SU-DHL-6 (cell line): Measurements from ENCODE around the gene FRG2C.
"Not testable (repeated sequence)": the region's sequence is repeated elsewhere in the genome, so short reads cannot be mapped to it uniquely, and the experiment has no call there.

Experiments used
- H2AFZ ChIP-seq: fragments of 200-600 bp; sonication (generic); 2 replicates; pipeline ENCODE4 v1.6.1; 2014; ENCODE audit warnings: low read depth, mild to moderate bottlenecking, moderate library complexity, mixed read lengths, antibody characterized with exemption, low read length; ENCODE audit not compliant: severe bottlenecking
- H3F3A ChIP-seq: fragments of 200-600 bp; shearing (Covaris generic); 2 replicates; pipeline ENCODE4 v1.6.0; 2016; ENCODE audit warnings: antibody characterized with exemption, mild to moderate bottlenecking; ENCODE audit not compliant: insufficient read depth
- H3K27ac ChIP-seq: fragments of 200-600 bp; sonication (generic); 2 replicates; pipeline ENCODE4 v1.5.1; 2016; ENCODE audit warnings: low read depth, mild to moderate bottlenecking, low read length, moderate library complexity, mixed read lengths
- H3K27me3 ChIP-seq: fragments of 200-600 bp; sonication (generic), shearing (Covaris generic); 2 replicates; pipeline ENCODE4 v1.6.0; 2014; ENCODE audit warnings: mild to moderate bottlenecking, low read length
- H3K36me3 ChIP-seq: fragments of 200-600 bp; sonication (generic); 2 replicates; pipeline ENCODE4 v1.6.1; 2014; ENCODE audit warnings: mild to moderate bottlenecking, low read length, mixed read lengths
- H3K4me2 ChIP-seq: fragments of 300-600, 200-600 bp; shearing (Covaris generic), sonication (generic); 2 replicates; pipeline ENCODE4 v1.6.0; 2014; ENCODE audit warnings: low read length, low read depth, mild to moderate bottlenecking; ENCODE audit not compliant: poor library complexity, severe bottlenecking
- H3K4me3 ChIP-seq: fragments of 200-600 bp; sonication (generic); 2 replicates; pipeline ENCODE4 v1.5.1; 2014; ENCODE audit warnings: antibody characterized with exemption, low read length, mild to moderate bottlenecking, mixed read lengths; ENCODE audit not compliant: insufficient read depth, poor library complexity, severe bottlenecking
- H3K79me2 ChIP-seq: fragments of 200-600 bp; sonication (generic); 2 replicates; pipeline ENCODE4 v1.6.1; 2014; ENCODE audit warnings: mild to moderate bottlenecking, low read length, moderate library complexity; ENCODE audit not compliant: insufficient read depth
- H3K9ac ChIP-seq: fragments of 200-600 bp; sonication (generic); 2 replicates; pipeline ENCODE4 v1.7.0; 2014; ENCODE audit warnings: mild to moderate bottlenecking, low read length
- H3K9me2 ChIP-seq: fragments of 200-600 bp; sonication (generic); replicated peaks from 2 replicates; pipeline ENCODE4 v1.6.1; 2014; ENCODE audit warnings: low read length; ENCODE audit not compliant: insufficient read depth
- H3K9me3 ChIP-seq: fragments of 200-600 bp; sonication (generic); 2 replicates; pipeline ENCODE4 v1.6.1; 2014; ENCODE audit warnings: low read length, mixed read lengths; ENCODE audit not compliant: insufficient read depth
- H4K20me1 ChIP-seq: fragments of 200-600 bp; sonication (generic); 2 replicates; pipeline ENCODE4 v1.6.1; 2014; ENCODE audit warnings: low read depth, mild to moderate bottlenecking, antibody characterized with exemption, low read length, moderate library complexity, mixed read lengths

The FRG2C gene

DNA sequence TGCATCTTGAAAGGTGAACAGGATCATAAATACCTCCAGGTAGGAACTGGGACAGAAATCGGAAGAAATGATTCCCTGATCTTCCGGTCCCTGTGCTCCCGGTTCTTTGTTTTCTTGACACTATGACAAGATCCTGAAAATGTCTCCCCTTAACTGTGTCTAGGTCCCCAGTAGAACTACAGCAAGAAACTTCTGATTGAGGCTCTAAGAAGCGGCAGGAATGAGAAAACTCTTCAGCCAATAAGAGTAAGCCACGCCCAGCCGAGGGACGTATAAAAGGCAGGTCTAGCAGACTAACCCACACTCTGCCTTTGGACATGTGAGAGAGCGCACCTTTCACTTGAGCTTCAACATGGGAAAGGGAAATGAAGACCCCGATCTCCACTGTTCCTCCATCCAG is at the start of gene FRG2C:
FRG2C (plus strand) TSS at position 301 of the 400 bp plus-strand sequence; CDS start at position 353, 52 bp downstream.
- H3K9ac ChIP-seq, result not testable (repeated sequence)

GRCh38 chr3:75618666-75619305 is 45.3 kb upstream of the FRG2C start:
- H3K4me2 ChIP-seq, result not testable (repeated sequence)

More for the DNA sequence above, at the start of gene FRG2C:
- not testable (repeated sequence) for H3K36me3 ChIP-seq, H2AFZ ChIP-seq, H3K9me3 ChIP-seq, H3K27ac ChIP-seq, H3F3A ChIP-seq, H3K9me2 ChIP-seq, H4K20me1 ChIP-seq, H3K79me2 ChIP-seq, H3K4me2 ChIP-seq, H3K27me3 ChIP-seq, H3K4me3 ChIP-seq

GRCh38 chr3:75619481-75620031 is 44.6 kb upstream of the FRG2C start:
- not testable (repeated sequence) for H3K9me3 ChIP-seq, H3K9me2 ChIP-seq, H3K27ac ChIP-seq, H3K36me3 ChIP-seq, H4K20me1 ChIP-seq, H3K79me2 ChIP-seq, H3F3A ChIP-seq, H3K4me3 ChIP-seq, H3K4me2 ChIP-seq, H3K9ac ChIP-seq, H3K27me3 ChIP-seq, H2AFZ ChIP-seq

More at GRCh38 chr3:75618666-75619305, 45.3 kb upstream of the FRG2C start:
- H3K9me3 ChIP-seq, H2AFZ ChIP-seq, H4K20me1 ChIP-seq, H3K4me3 ChIP-seq, H3K9me2 ChIP-seq, H3F3A ChIP-seq, H3K9ac ChIP-seq, H3K79me2 ChIP-seq, H3K27me3 ChIP-seq, H3K36me3 ChIP-seq, H3K27ac ChIP-seq: not testable (repeated sequence)

DNA sequence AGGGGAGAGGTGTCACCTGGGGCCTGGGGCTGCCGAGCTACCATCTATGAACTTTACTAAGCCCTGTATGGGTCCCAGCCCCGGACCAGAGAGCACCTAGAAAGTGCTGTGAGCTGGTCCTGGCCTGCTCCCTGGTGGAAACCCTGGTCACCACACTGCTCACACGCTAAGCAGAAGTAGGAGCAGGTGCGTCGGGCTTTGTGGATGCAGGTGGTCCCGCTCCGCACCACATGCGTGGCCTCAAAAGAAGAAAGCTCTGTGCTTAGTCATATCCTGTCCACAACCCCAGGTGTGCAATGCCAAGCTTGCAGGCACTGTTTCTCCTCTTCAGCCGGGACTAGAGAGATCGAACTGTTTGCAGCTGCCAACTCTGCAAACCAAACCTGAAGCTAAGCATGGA is 42.4 kb upstream of the FRG2C start:
- H3K36me3 ChIP-seq, H2AFZ ChIP-seq, H3F3A ChIP-seq, H3K9me2 ChIP-seq, H4K20me1 ChIP-seq, H3K79me2 ChIP-seq, H3K9me3 ChIP-seq, H3K4me2 ChIP-seq, H3K9ac ChIP-seq, H3K27ac ChIP-seq, H3K4me3 ChIP-seq, H3K27me3 ChIP-seq: not testable (repeated sequence)

DNA sequence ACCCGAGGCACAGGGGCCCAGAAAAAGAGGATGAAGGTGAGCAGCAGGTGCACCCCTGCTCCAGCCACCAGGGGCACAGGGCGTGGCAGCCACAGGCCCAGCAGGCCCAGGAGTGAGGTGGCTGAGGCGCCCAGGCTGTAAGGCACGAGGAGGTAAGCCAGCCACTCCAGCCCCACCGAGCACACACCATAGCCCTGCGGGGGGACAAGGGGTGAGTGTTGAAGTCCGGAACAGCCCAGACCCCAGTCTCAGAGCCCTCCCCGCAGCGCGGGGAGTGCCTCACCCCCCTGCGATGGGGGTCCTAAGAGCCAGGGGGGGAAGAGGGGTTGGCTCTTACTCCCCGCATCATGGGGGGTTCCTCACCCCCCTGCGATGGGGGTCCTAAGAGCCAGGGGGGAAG is 40.5 kb upstream of the FRG2C start:
- not testable (repeated sequence) for H3K9me3 ChIP-seq, H3K27me3 ChIP-seq, H3K4me2 ChIP-seq, H3K79me2 ChIP-seq, H3K36me3 ChIP-seq, H4K20me1 ChIP-seq, H2AFZ ChIP-seq, H3K4me3 ChIP-seq, H3K27ac ChIP-seq, H3K9ac ChIP-seq, H3K9me2 ChIP-seq, H3F3A ChIP-seq

DNA sequence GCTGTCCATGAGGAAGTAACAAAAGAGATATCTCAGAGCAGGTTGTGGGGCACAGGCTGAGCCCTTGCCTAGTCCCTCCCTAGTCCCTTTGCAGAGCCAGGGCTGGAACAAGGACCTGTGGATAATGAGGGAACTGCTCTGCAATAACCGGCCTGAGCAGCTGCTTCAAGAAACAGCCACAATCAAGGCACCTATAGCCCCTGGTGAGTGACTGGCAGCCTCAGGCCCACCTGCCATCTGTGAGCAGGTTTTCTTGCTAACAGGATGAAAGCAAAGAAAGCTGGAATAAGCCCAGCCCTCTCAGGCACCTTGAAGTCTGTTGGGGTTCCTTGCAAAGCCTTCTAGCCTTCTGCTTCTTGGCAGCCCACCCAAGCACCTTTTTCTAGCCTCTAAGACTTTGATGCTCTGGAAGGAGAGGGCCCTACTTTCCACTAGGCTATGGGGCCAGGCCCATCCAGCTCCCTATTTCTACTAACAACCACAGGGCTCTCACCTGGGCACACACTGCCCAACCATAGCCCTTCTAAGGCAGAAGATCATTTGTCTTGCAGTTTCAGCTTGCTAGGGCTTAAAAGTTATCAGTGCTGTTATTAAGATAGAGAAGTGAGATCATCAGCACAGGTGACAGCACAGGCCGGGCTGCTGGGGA is 33.1 kb upstream of the FRG2C start:
- H2AFZ ChIP-seq, H3K9me2 ChIP-seq, H3K9me3 ChIP-seq, H3K27ac ChIP-seq, H3K4me2 ChIP-seq, H3K36me3 ChIP-seq, H3K79me2 ChIP-seq, H3K4me3 ChIP-seq, H3F3A ChIP-seq, H3K27me3 ChIP-seq, H4K20me1 ChIP-seq, H3K9ac ChIP-seq: not testable (repeated sequence)
